ENCODE measurements around the gene LMF1.
"Not testable (repeated sequence)": the region's sequence is repeated elsewhere in the genome, so short reads cannot be mapped to it uniquely, and the experiment has no call there.

Gene LMF1

DNA sequence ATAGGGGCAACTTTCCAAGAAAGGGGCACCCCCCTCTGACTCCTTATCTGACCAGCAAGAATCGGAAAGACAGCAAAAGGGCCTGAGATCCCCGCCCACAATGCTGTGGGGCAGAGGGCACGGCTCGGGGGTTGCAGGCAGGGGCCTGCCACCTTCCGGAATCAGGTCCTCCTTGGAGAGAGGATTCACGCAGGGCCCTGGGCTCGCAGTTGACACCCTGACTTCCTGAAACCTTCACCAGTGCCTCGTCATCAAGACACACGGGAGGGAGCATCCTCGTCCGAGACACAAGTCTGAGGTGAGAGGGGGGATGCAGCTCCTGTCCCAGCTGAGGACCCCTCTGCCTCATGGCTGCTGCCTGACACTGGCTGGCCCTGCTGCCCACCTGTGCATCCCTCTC lies 81.2 kb downstream of the LMF1 start:
- TF ChIP-seq SPI1 (IDR thresholded peaks at IDR 0.05; ENCODE audit: low read depth, low read length) (no peak), PAX5 (IDR thresholded peaks at IDR 0.05; ENCODE audit: insufficient read depth, low read length, severe bottlenecking) (no peak), POLR2AphosphoS5 (IDR thresholded peaks at IDR 0.05; ENCODE audit: low read depth, low read length) (no peak), POLR2A (IDR thresholded peaks at IDR 0.05; ENCODE audit: low read depth, low read length) (no peak), POU2F2 (IDR thresholded peaks at IDR 0.05; ENCODE audit: low read depth, low read length) (no peak), TAF1 (IDR thresholded peaks at IDR 0.05; ENCODE audit: low read depth, low read length) (no peak)
- FAIRE-seq: no peak

DNA sequence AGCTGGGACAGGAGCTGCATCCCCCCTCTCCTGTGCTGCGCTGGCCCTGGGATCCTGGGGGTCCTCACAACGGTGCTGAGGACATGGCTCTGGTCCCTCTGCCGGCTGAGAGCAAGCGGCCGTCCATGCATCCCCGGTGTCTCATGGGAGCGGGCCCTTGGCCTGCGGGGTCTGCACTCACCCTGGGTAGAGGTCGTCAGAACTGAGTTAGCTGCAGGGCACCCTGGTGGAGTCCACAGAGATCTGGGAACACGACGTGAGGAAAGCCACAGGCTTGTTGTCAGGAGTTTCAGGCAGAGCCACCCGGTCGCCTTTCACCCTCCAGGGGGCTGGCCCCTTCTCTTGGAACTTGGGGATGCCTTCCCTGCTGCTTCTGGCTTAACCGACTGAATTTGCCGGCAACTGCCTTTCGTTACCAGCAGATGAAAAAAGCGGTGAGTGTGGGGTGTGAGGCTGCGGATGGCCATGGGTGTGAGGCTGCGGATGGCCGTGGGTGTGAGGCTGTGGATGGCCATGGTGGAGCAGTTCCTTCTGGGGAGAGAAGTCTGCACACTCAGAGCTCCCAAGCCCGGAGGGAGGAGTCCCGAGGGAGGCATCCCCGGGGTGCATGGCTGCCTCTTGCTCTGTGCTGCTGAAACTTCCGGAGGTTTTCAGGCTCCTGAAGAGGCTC lies 81.7 kb downstream of the LMF1 start:
- DNase-seq (ENCODE audit: insufficient read length, low spot score): no peak
- TF ChIP-seq POLR2A (IDR thresholded peaks at IDR 0.05; ENCODE audit: low read depth, low read length) (no peak), SPI1 (IDR thresholded peaks at IDR 0.05; ENCODE audit: low read depth, low read length) (no peak), PAX5 (IDR thresholded peaks at IDR 0.05; ENCODE audit: insufficient read depth, low read length, severe bottlenecking) (no peak), POLR2AphosphoS5 (IDR thresholded peaks at IDR 0.05; ENCODE audit: low read depth, low read length) (no peak), POU2F2 (IDR thresholded peaks at IDR 0.05; ENCODE audit: low read depth, low read length) (no peak), TAF1 (IDR thresholded peaks at IDR 0.05; ENCODE audit: low read depth, low read length) (no peak)
- no peak for FAIRE-seq

More for the DNA sequence above, 81.2 kb downstream of the LMF1 start:
- no peak for DNase-seq (ENCODE audit: insufficient read length, low spot score)

DNA sequence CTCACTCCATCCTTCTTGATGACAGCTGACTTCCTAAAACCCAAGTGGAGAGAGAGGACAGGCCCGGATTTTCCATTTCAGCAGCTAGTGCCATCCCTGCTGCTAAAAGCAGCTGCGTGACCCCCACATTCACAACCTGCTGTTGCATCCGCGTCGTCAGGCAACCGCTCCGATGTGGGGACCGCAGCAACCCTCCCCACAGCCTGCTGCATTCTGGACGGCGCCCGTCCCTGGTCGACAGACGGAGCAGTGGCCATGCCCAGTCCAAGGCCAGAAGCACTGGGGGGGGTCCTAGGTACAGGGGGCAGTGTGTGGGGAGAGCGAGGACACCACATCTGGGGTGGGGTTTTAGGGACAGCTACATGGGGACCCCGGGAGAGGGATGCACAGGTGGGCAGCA lies 82.3 kb downstream of the LMF1 start:
- DNase-seq (ENCODE audit: insufficient read length, low spot score); FAIRE-seq: not testable (repeated sequence)

DNA sequence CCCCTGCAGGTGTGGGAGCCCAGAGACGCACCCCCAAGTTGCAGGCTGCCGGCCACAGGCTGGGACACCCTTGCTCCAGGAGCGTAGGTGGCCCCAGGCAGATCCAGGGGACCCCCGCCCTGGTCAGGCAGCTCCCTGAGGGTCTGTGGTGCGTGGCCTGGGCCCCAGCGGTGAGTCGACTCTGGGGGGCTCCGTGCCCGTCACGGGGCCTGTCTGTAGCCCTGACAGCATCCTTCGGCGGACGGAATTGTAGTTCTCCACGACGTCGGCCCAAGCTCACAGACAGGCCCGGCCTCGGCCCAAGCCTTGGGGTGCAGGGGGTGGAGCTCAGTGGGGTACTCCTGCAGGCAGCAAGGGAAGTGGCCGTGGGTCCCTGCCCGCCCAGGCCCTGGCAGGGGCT lies 82.9 kb downstream of the LMF1 start:
- FAIRE-seq (no peak), DNase-seq (ENCODE audit: insufficient read length, low spot score) (no peak)
- TF ChIP-seq PAX5 (IDR thresholded peaks at IDR 0.05; ENCODE audit: insufficient read depth, low read length, severe bottlenecking) (no peak), SPI1 (IDR thresholded peaks at IDR 0.05; ENCODE audit: low read depth, low read length) (no peak), POU2F2 (IDR thresholded peaks at IDR 0.05; ENCODE audit: low read depth, low read length) (no peak), TAF1 (IDR thresholded peaks at IDR 0.05; ENCODE audit: low read depth, low read length) (no peak), POLR2AphosphoS5 (IDR thresholded peaks at IDR 0.05; ENCODE audit: low read depth, low read length) (no peak), POLR2A (IDR thresholded peaks at IDR 0.05; ENCODE audit: low read depth, low read length) (no peak)

DNA sequence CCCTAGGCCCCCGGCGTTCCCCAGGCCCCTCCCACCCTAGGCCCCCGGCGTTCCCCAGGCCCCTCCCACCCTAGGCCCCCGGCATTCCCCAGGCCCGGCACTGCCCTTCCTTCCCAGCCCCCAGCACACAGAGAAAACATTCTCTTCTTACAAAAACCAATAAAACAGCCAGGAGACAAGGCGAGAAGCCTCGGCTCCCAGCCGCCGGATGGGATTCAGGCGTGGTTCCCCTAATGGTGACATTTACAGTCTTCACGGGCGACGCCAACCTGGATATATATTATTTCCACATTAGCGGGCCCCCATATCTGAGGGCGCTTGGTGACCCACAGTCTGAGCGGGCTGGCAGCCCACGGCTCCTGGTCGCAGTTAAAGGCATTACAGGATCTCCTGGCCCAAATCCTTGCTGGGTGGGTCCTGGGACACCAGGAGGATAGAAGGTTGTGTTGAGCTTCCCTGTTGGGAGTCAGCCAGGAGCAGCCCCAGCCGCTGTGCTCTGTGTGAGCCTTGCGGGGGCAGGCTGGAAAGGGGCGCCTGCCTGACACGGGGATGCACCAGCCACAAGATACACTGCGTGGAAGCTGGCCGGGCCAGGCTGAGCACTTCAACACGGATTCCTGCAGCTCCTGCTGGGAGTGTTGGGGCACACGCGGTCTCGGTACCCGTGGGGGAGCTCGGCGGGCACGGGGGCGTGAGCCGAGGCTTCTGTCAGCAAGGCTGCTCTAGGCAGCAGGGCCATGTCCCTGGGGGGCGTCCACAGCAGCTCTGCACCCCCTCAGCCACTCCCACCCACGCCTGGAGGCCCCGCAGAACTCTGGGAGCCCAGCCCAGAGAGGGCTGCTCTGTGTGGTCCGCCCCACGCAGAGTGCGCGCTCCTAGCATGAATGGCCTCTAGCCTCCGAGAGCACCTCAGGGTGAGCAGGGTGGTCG lies 83.7 kb downstream of the LMF1 start:
- FAIRE-seq (no peak), DNase-seq (ENCODE audit: insufficient read length, low spot score) (no peak)
- no peak for TF ChIP-seq POLR2A (IDR thresholded peaks at IDR 0.05; ENCODE audit: low read depth, low read length)
- no peak for TF ChIP-seq SPI1 (IDR thresholded peaks at IDR 0.05; ENCODE audit: low read depth, low read length)
- TF ChIP-seq TAF1 (IDR thresholded peaks at IDR 0.05; ENCODE audit: low read depth, low read length): no peak
- no peak for TF ChIP-seq PAX5 (IDR thresholded peaks at IDR 0.05; ENCODE audit: insufficient read depth, low read length, severe bottlenecking)
- TF ChIP-seq POU2F2 (IDR thresholded peaks at IDR 0.05; ENCODE audit: low read depth, low read length): no peak
- no peak for TF ChIP-seq POLR2AphosphoS5 (IDR thresholded peaks at IDR 0.05; ENCODE audit: low read depth, low read length)

DNA sequence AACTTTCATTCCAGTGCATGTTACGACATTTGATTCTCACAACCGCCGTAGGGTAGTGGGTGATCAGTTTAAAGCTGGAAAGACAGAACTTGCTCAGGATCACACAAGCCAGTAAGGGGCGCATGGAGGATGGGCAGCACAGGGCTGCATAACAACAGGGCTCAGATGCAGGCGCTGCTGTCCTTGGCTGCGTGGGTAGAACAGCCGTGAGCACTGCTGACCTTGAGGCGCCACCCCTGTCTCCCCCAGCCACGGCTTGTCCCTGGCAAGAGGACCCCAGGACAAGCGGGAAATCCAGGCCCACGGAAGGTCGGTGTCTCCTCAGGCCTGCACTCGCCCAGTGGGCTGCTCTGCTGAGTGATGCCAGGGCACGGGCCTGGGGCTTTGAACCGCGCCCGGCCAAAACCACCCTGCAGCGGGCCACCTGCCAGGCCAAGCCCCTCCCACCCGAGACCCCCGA lies 84.7 kb downstream of the LMF1 start:
- no peak for TF ChIP-seq TAF1 (IDR thresholded peaks at IDR 0.05; ENCODE audit: low read depth, low read length)
- no peak for TF ChIP-seq POLR2AphosphoS5 (IDR thresholded peaks at IDR 0.05; ENCODE audit: low read depth, low read length)
- TF ChIP-seq PAX5 (IDR thresholded peaks at IDR 0.05; ENCODE audit: insufficient read depth, low read length, severe bottlenecking): no peak
- TF ChIP-seq SPI1 (IDR thresholded peaks at IDR 0.05; ENCODE audit: low read depth, low read length): no peak
- no peak for TF ChIP-seq POU2F2 (IDR thresholded peaks at IDR 0.05; ENCODE audit: low read depth, low read length)
- no peak for TF ChIP-seq POLR2A (IDR thresholded peaks at IDR 0.05; ENCODE audit: low read depth, low read length)
- FAIRE-seq (no peak), DNase-seq (ENCODE audit: insufficient read length, low spot score) (no peak)

DNA sequence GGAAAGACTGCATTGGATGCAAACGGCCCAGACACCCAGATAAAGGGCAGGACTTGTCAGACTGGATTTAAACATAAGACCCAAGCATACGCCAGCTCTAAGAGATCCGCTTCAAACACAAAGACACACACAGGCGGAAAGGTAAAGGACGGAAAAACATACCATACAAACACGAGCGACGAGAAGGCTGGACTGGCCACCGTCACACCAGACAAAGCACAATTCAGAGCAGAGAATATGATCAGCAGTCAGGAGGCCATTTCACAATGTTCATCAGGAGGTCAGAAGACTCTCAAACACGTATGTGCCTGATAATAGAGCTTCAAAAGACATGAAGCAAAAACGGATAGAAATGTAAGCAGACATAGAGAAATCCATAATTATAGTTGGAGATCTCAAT lies 85.4 kb downstream of the LMF1 start:
- no peak for FAIRE-seq
- TF ChIP-seq POLR2AphosphoS5 (IDR thresholded peaks at IDR 0.05; ENCODE audit: low read depth, low read length) (no peak), PAX5 (IDR thresholded peaks at IDR 0.05; ENCODE audit: insufficient read depth, low read length, severe bottlenecking) (no peak), SPI1 (IDR thresholded peaks at IDR 0.05; ENCODE audit: low read depth, low read length) (no peak), TAF1 (IDR thresholded peaks at IDR 0.05; ENCODE audit: low read depth, low read length) (no peak), POLR2A (IDR thresholded peaks at IDR 0.05; ENCODE audit: low read depth, low read length) (no peak), POU2F2 (IDR thresholded peaks at IDR 0.05; ENCODE audit: low read depth, low read length) (no peak)
- no peak for DNase-seq (ENCODE audit: insufficient read length, low spot score)

DNA sequence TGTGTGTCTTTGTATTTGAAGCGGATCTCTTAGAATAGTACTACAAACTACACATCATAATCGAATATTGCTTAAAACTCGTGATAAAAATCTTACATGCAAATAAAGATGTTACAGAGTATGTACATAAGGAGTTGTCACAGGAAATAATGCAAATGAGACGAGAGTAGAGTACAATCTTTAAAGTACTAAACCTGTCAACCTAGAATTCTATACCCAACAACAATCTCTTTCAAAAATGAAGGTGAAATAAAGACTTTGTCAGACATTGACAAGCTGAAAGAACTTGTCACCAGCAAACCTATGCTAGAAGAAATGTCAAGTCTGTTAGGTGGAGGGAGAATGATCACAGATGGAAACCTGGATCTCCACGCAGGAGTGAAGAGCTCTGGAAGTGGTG lies 86.6 kb downstream of the LMF1 start:
- TF ChIP-seq POLR2A (IDR thresholded peaks at IDR 0.05; ENCODE audit: low read depth, low read length) (no peak), TAF1 (IDR thresholded peaks at IDR 0.05; ENCODE audit: low read depth, low read length) (no peak), PAX5 (IDR thresholded peaks at IDR 0.05; ENCODE audit: insufficient read depth, low read length, severe bottlenecking) (no peak), POLR2AphosphoS5 (IDR thresholded peaks at IDR 0.05; ENCODE audit: low read depth, low read length) (no peak), SPI1 (IDR thresholded peaks at IDR 0.05; ENCODE audit: low read depth, low read length) (no peak), POU2F2 (IDR thresholded peaks at IDR 0.05; ENCODE audit: low read depth, low read length) (no peak)
- DNase-seq (ENCODE audit: insufficient read length, low spot score) (no peak), FAIRE-seq (no peak)

DNA sequence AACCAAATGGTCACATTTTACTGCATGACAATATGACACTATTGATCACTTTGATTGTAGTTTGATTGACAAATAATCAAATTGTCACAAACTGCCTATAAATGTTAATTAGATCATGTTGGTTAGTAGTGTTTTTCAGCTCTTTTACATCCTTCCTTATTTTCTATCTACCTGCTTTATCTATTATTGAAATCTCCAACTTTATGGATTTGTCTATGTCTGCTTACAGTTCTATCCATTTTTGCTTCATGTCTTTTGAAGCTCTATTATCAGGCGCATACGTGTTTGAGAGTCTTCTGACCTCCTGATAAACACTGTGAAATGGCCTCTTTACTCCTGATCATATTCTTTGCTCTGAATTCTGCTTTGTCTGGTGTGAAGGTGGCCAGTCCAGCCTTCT lies 87.0 kb downstream of the LMF1 start:
- TF ChIP-seq TAF1 (IDR thresholded peaks at IDR 0.05; ENCODE audit: low read depth, low read length) (no peak), POU2F2 (IDR thresholded peaks at IDR 0.05; ENCODE audit: low read depth, low read length) (no peak), POLR2A (IDR thresholded peaks at IDR 0.05; ENCODE audit: low read depth, low read length) (no peak), PAX5 (IDR thresholded peaks at IDR 0.05; ENCODE audit: insufficient read depth, low read length, severe bottlenecking) (no peak), POLR2AphosphoS5 (IDR thresholded peaks at IDR 0.05; ENCODE audit: low read depth, low read length) (no peak), SPI1 (IDR thresholded peaks at IDR 0.05; ENCODE audit: low read depth, low read length) (no peak)
- DNase-seq (ENCODE audit: insufficient read length, low spot score) (no peak), FAIRE-seq (no peak)

Data from GM12891 (cell line).